K562 (cell line): ENCODE measurements around the gene CFAP206. TPM values are rescaled to one million over a fixed set of nuclear protein-coding genes. Genes with fewer than 3 reads are reported as not detected.

Experiments used
- ARID2 ChIP-seq: fragments of 450-650 bp; IDR thresholded peaks from 2 replicates; pipeline ENCODE4 v1.6.1; 2017; ENCODE audit warnings: antibody characterized with exemption, mild to moderate bottlenecking
- BCLAF1 ChIP-seq, 2 experiments: fragments of 450-650 bp in 1 of 2; IDR thresholded peaks; 2 replicates each; pipeline ENCODE4 v1.6.1; 2011 to 2017; ENCODE audit warnings: low read depth in 2 of 2, antibody characterized with exemption in 1 of 2, borderline replicate concordance in 1 of 2, low read length in 1 of 2, mild to moderate bottlenecking in 1 of 2, mixed read lengths in 1 of 2; ENCODE audit not compliant: control insufficient read depth in 1 of 2
- CAMTA2 ChIP-seq: fragments of 250-450 bp; sonication (Bioruptor Pico); conservative IDR thresholded peaks from 2 replicates; pipeline ENCODE4 v1.5.1; 2022
- CHD1 ChIP-seq: fragments of 200-600 bp; sonication (generic); IDR thresholded peaks from one replicate; pipeline ENCODE4 v1.6.1; 2012; ENCODE audit warnings: mild to moderate bottlenecking, moderate library complexity, low read length, inconsistent platforms
- CREB1 ChIP-seq, 2 experiments: sonication (generic) in 1 of 2; formaldehyde crosslinking in 1 of 2; IDR thresholded peaks; 2 replicates each; pipeline versions ENCODE4 v1.6.1 to v1.8.0; 2012 to 2022; ENCODE audit warnings: inconsistent platforms in 1 of 2, mild to moderate bottlenecking in 1 of 2, missing genetic modification reagents in 1 of 2, moderate library complexity in 1 of 2
- E2F5 ChIP-seq: sonication (generic); formaldehyde crosslinking; IDR thresholded peaks from 2 replicates; pipeline ENCODE4 v1.8.0; 2022; ENCODE audit warnings: mild to moderate bottlenecking, missing genetic modification reagents
- EP400 ChIP-seq: fragments of 450-650 bp; IDR thresholded peaks from 2 replicates; pipeline ENCODE4 v1.6.1; 2017; ENCODE audit warnings: antibody characterized with exemption, mild to moderate bottlenecking, moderate library complexity
- FUS ChIP-seq: fragments of 200-400 bp; formaldehyde crosslinking; optimal IDR thresholded peaks from 2 replicates; pipeline ENCODE3; 2017; ENCODE audit warnings: low read depth, low read length
- HCFC1 ChIP-seq: IDR thresholded peaks from 2 replicates; pipeline ENCODE4 v1.6.1; 2012; ENCODE audit warnings: low read depth, low read length, improper control_type of control experiment
- L3MBTL2 ChIP-seq: fragments of 450-650 bp; IDR thresholded peaks from 2 replicates; pipeline ENCODE4 v1.6.1; 2016; ENCODE audit warnings: mild to moderate bottlenecking, moderate library complexity
- MAFF ChIP-seq: IDR thresholded peaks from 2 replicates; pipeline ENCODE4 v1.6.1; 2012; ENCODE audit warnings: low read length, improper control_type of control experiment
- MXI1 ChIP-seq: IDR thresholded peaks from 2 replicates; pipeline ENCODE4 v1.6.1; 2011; ENCODE audit warnings: low read depth, mild to moderate bottlenecking, improper control_type of control experiment, low read length
- MYNN ChIP-seq, 2 experiments: sonication (generic); formaldehyde crosslinking in 1 of 2; IDR thresholded peaks; 2 replicates each; pipeline versions ENCODE4 v1.5.0 to v1.6.1; 2016 to 2020; ENCODE audit warnings: antibody characterized with exemption in 1 of 2, missing genetic modification reagents in 1 of 2
- NFATC3 ChIP-seq: fragments of 450-650 bp; IDR thresholded peaks from 2 replicates; pipeline ENCODE4 v1.6.1; 2017; ENCODE audit warnings: mild to moderate bottlenecking
- NR2F6 ChIP-seq: fragments of 450-650 bp; formaldehyde crosslinking; IDR thresholded peaks from 2 replicates; pipeline ENCODE4 v1.4.0; 2020; ENCODE audit warnings: mild to moderate bottlenecking
- PCBP1 ChIP-seq: fragments of 200-400 bp; formaldehyde crosslinking; IDR thresholded peaks from 2 replicates; pipeline ENCODE4 v1.6.1; 2018; ENCODE audit warnings: mild to moderate bottlenecking, low read depth, low read length; ENCODE audit not compliant: poor library complexity, severe bottlenecking
- SMAD1 ChIP-seq: fragments of 150-350 bp; IDR thresholded peaks from 2 replicates; pipeline ENCODE4 v1.6.1; 2014; ENCODE audit warnings: low read length, low read depth; ENCODE audit not compliant: partially characterized antibody
- STAT5A ChIP-seq: IDR thresholded peaks from 2 replicates; pipeline ENCODE4 v1.6.1; 2012; ENCODE audit warnings: low read length, inconsistent platforms, borderline replicate concordance
- TFAP4 ChIP-seq: sonication (generic); formaldehyde crosslinking; IDR thresholded peaks from 2 replicates; pipeline ENCODE4 v1.8.0; 2022; ENCODE audit warnings: missing genetic modification reagents, mild to moderate bottlenecking, moderate library complexity, borderline replicate concordance
- TSHZ1 ChIP-seq: fragments of 250-450 bp; sonication (Bioruptor Pico); IDR thresholded peaks from 2 replicates; pipeline ENCODE4 v1.4.0; 2020; ENCODE audit warnings: mild to moderate bottlenecking, moderate library complexity
- ZNF146 ChIP-seq: IDR thresholded peaks from one replicate; pipeline ENCODE4 v1.6.1; 2018; ENCODE audit warnings: missing compliant biosample characterization; ENCODE audit not compliant: unreplicated experiment
- ZNF77 ChIP-seq: fragments of 250-450 bp; sonication (Bioruptor Pico); IDR thresholded peaks from 2 replicates; pipeline ENCODE4 v1.5.0; 2020
- polyA plus RNA-seq, 8 experiments: library from polyadenylated mRNA; depleted of rRNA in 4 of 8; stranded (reverse) in 5 of 8; unstranded in 3 of 8; fragments of >200 nt; fragmentation: Nextera tagmentation in 2 of 8; fragmentation: Illumina TruSeq in 1 of 8; extraction: Ambion mirVana in 2 of 8; extraction: Trizol in 1 of 8; gene quantifications; 2 replicates each; pipeline versions ENCODE4 v1.2.1 to v1.2.3, GENCODE V29; 2011 to 2014; ENCODE audit warnings: inconsistent platforms in 1 of 8, missing spikeins in 1 of 8
- total RNA-seq, 7 experiments: library from RNA; depleted of rRNA in 6 of 7; stranded (reverse); fragments of >200 nt in 6 of 7; fragmentation: Illumina TruSeq in 2 of 7; extraction: Trizol in 2 of 7; gene quantifications; 2 replicates each; pipeline versions ENCODE4 v1.2.1 to v1.2.3, GENCODE V29; 2011 to 2021; ENCODE audit warnings: low replicate concordance in 1 of 7

Gene CFAP206
- total and polyA plus RNA-seq, 9 of the 15 experiments (the other 6 are each of a cell fraction or from before 2014, with no cell fraction given): 0.06 to 0.33 (median 0.18) TPM; not detected in 2

- TF ChIP-seq ZNF77 (CRISPR knock-in tag): no peak
- TF ChIP-seq MYNN (IDR thresholded peaks at IDR 0.05): peak; percentile 97
- TF ChIP-seq MYNN (CRISPR knock-in tag; IDR thresholded peaks at IDR 0.05): no peak
- TF ChIP-seq TSHZ1 (CRISPR knock-in tag): no peak
- no peak for TF ChIP-seq CAMTA2 (CRISPR knock-in tag)
- no peak for TF ChIP-seq HCFC1
- no peak for TF ChIP-seq L3MBTL2
- TF ChIP-seq ARID2: no peak
- TF ChIP-seq BCLAF1 (IDR thresholded peaks at IDR 0.05; ENCODE audit: borderline replicate concordance in 1 of 2, control insufficient read depth in 1 of 2, low read depth in 2 of 2, low read length in 1 of 2): no peak
- no peak for TF ChIP-seq CHD1
- no peak for TF ChIP-seq ZNF146 (CRISPR knock-in tag)
- no peak for TF ChIP-seq SMAD1
- no peak for TF ChIP-seq NR2F6
- TF ChIP-seq FUS: no peak
- TF ChIP-seq E2F5 (CRISPR knock-in tag): no peak
- no peak for TF ChIP-seq PCBP1
- TF ChIP-seq EP400: no peak
- no peak for TF ChIP-seq NFATC3
- no peak for TF ChIP-seq MXI1
- no peak for TF ChIP-seq TFAP4
- TF ChIP-seq STAT5A: no peak
- TF ChIP-seq CREB1 (IDR thresholded peaks at IDR 0.05): peak; percentile 89
- peak; percentile 57; the same call in 1 of the 2 replicates for TF ChIP-seq CREB1 (CRISPR knock-in tag; IDR thresholded peaks at IDR 0.05)
- no peak for TF ChIP-seq MAFF
These were observed 28.7 kb downstream of the CFAP206 start (continued) for GRCh38 chr6:87436435-87436834.
